ENCODE measurements around the gene PCLO.

GRCh38 chr7:82961240-82961639, 201.4 kb downstream of the PCLO start:
- TF ChIP-seq EWSR1 (IDR thresholded peaks at IDR 0.05; ENCODE audit: borderline replicate concordance, low read depth, partially characterized antibody) (no peak), CTCF (IDR thresholded peaks at IDR 0.05 in 2 of 3, conservative IDR thresholded peaks at IDR 0.05 in 1 of 3; ENCODE audit: insufficient read depth in 2 of 3, low read depth in 1 of 3, low read length in 3 of 3) (no peak), ZNF124 (CRISPR knock-in tag; IDR thresholded peaks at IDR 0.05) (no peak), ZNF197 (CRISPR knock-in tag; IDR thresholded peaks at IDR 0.05; ENCODE audit: low read depth) (no peak), EP300 (IDR thresholded peaks at IDR 0.05; ENCODE audit: low read length) (no peak), SP1 (CRISPR knock-in tag; IDR thresholded peaks at IDR 0.05) (no peak), XRCC5 (IDR thresholded peaks at IDR 0.05; ENCODE audit: low read depth, low read length) (no peak), YY1 (IDR thresholded peaks at IDR 0.05; ENCODE audit: borderline replicate concordance in 1 of 3, control insufficient read depth in 1 of 3, extremely low read depth in 1 of 3, insufficient read depth in 3 of 3, insufficient read length in 1 of 3, insufficient replicate concordance in 2 of 3, low read depth in 1 of 3, low read length in 2 of 3) (no peak), BDP1 (IDR thresholded peaks at IDR 0.05; ENCODE audit: insufficient read depth, insufficient read length) (no peak)
